Measurements from ENCODE around the gene PHPT1. TPM values are rescaled to one million over a fixed set of nuclear protein-coding genes. Genes with fewer than 3 reads are reported as not detected.

Gene PHPT1
- total and polyA plus RNA-seq, 2 of the 13 experiments (the other 11 are each of a cell fraction or from before 2014, with no cell fraction given) = 189 to 192 TPM

- no peak for TF ChIP-seq ZSCAN9 (CRISPR knock-in tag; IDR thresholded peaks at IDR 0.05; ENCODE audit: borderline replicate concordance)
- peak; percentile 23; the same call in 1 of the 2 replicates for TF ChIP-seq ZNF687 (CRISPR knock-in tag; IDR thresholded peaks at IDR 0.05)
These were observed 3.5 kb upstream of the PHPT1 start (continued) for GRCh38 chr9:136845465-136846260.

GRCh38 chr9:136846376-136847087 lies 2.7 kb upstream of the PHPT1 start:
- no peak for FAIRE-seq
- no peak overlapping the region for H2AFZ ChIP-seq (ENCODE audit: low read length)
- H3K9ac ChIP-seq (ENCODE audit: insufficient read depth, low read depth, low read length) = no peak overlapping the region
- no peak for ATAC-seq
- in situ Hi-C loops (cut with HindIII; ENCODE audit: extremely low pct_ligation_motif_present, low pct_unique_long_range_greater_than_20kb) (loop anchor here (10.0 kb wide), 1 partner anchor 188 kb away; the partner anchor contains the start of gene FUT7), intact Hi-C loops (cut with micrococcal nuclease; ENCODE audit: unreplicated experiment) (loop anchor here (5.0 kb wide), 2 partner anchors 36 to 59 kb away; no protein-coding TSS in a partner anchor)
- DNase-seq (ENCODE audit: low spot score) = no peak
- H3K27me3 ChIP-seq (ENCODE audit: control insufficient read depth in 1 of 2, insufficient read depth in 2 of 2, low read length in 2 of 2) = no peaks in the 10 kb centered on the region; a peak in 1 of 5 replicates
- BruUV-seq (replicated peaks) = no TSS peak
- peaks cover 9% of the 10 kb centered on the region; the same call in 1 of the 2 replicates for H4K20me1 ChIP-seq (ENCODE audit: insufficient read depth, low read length)
- ChIA-PET POLR2A (interaction anchor here (1.0 to 2.3 kb wide), 7 partner anchors 10 to 145 kb away, joined by 3 to 45 read pairs (median 8); partner anchors contain the start of genes TMEM141 and TRAF2), CTCF (ENCODE audit: low intra/inter-chr PET ratio, low total read pairs) (no interaction called here)
- H3K27ac ChIP-seq (ENCODE audit: extremely low read length, insufficient read depth, low read length) = no peak overlapping the region
- peaks cover 36% of the 10 kb centered on the region for H3K4me1 ChIP-seq (ENCODE audit: insufficient read depth, low read length)
- peaks cover 17% of the 10 kb centered on the region for H3K79me2 ChIP-seq (ENCODE audit: insufficient read depth, low read length)
- 98% methylated on average over 77 of the region's 98 CpGs for WGBS (ENCODE audit: low lambda C conversion rate)
- no peak overlapping the region for H3K4me2 ChIP-seq (ENCODE audit: low read depth, low read length)
- H3K9me3 ChIP-seq (ENCODE audit: low read length) = no peaks in the 10 kb centered on the region
- H3K36me3 ChIP-seq (replicated peaks in 1 of 2; ENCODE audit: control insufficient read depth in 1 of 2, insufficient read depth in 2 of 2, low read length in 2 of 2) = peaks cover 10 to 17% of the 10 kb centered on the region in 2 experiments
- no peak overlapping the region for H3K4me3 ChIP-seq (replicated peaks in 1 of 3; ENCODE audit: insufficient read depth in 1 of 3, low read depth in 2 of 3, low read length in 3 of 3)
- TF ChIP-seq RBM22 (optimal IDR thresholded peaks at IDR 0.05; ENCODE audit: low read length) (peak; percentile 34), ZHX1 (CRISPR knock-in tag; IDR thresholded peaks at IDR 0.05; ENCODE audit: low read depth) (peak; percentile 40; the same call in 1 of the 2 replicates), HNRNPLL (IDR thresholded peaks at IDR 0.05; ENCODE audit: low read depth, low read length, poor library complexity, severe bottlenecking) (peak; percentile 14), HNRNPH1 (optimal IDR thresholded peaks at IDR 0.05; ENCODE audit: low read depth, low read length) (no peak), HOXA3 (CRISPR knock-in tag; IDR thresholded peaks at IDR 0.05) (peak; percentile 55), RBFOX2 (IDR thresholded peaks at IDR 0.05; ENCODE audit: low read depth, low read length) (0 out of 2 replicates have a peak, but pooled peaks have one; percentile 18), ZNF562 (CRISPR knock-in tag; IDR thresholded peaks at IDR 0.05; ENCODE audit: borderline replicate concordance) (no peak), ZBTB33 (CRISPR knock-in tag; IDR thresholded peaks at IDR 0.05) (peak; percentile 60; the same call in 1 of the 2 replicates)

Measured in HepG2 (cell line).